SK-N-SH treated with all-trans-retinoic acid at 6 μM for 48 hours (cell line): Measurements from ENCODE around the gene PPP1R1C.

Experiments used
- ESRRG ChIP-seq: fragments of 250-450 bp; sonication (Bioruptor Pico); IDR thresholded peaks from 2 replicates; pipeline ENCODE4 v1.6.1; 2021; ENCODE audit warnings: mild to moderate bottlenecking
- OSR1 ChIP-seq: fragments of 250-450 bp; sonication (Bioruptor Pico); IDR thresholded peaks from 2 replicates; pipeline ENCODE4 v1.8.0; 2022; ENCODE audit warnings: moderate library complexity, mild to moderate bottlenecking, inconsistent platforms
- PATZ1 ChIP-seq: fragments of 250-450 bp; sonication (Bioruptor Pico); IDR thresholded peaks from 2 replicates; pipeline ENCODE4 v1.8.0; 2020; ENCODE audit warnings: mild to moderate bottlenecking, moderate library complexity, borderline replicate concordance
- RARB ChIP-seq: fragments of 250-450 bp; sonication (Bioruptor Pico); IDR thresholded peaks from 2 replicates; pipeline ENCODE4 v1.8.0; 2021; ENCODE audit warnings: mild to moderate bottlenecking, moderate library complexity
- TCF4 ChIP-seq: fragments of 250-450 bp; sonication (Bioruptor Pico); IDR thresholded peaks from 2 replicates; pipeline ENCODE4 v1.8.0; 2021; ENCODE audit warnings: mild to moderate bottlenecking, moderate library complexity, borderline replicate concordance
- ZC3H10 ChIP-seq: fragments of 250-450 bp; sonication (Bioruptor Pico); IDR thresholded peaks from 2 replicates; pipeline ENCODE4 v1.5.1; 2021; ENCODE audit warnings: mild to moderate bottlenecking, moderate library complexity
- ZNF70 ChIP-seq: fragments of 450-650 bp; formaldehyde crosslinking; IDR thresholded peaks from 2 replicates; pipeline ENCODE4 v1.5.0; 2020; ENCODE audit warnings: mild to moderate bottlenecking, moderate library complexity
- ZNF8 ChIP-seq: fragments of 450-650 bp; formaldehyde crosslinking; IDR thresholded peaks from 2 replicates; pipeline ENCODE4 v1.5.0; 2020; ENCODE audit warnings: mild to moderate bottlenecking, moderate library complexity
- TF ChIP-seq, protein P1 (sequence below): fragments of 250-450 bp; sonication (Bioruptor Pico); IDR thresholded peaks from 2 replicates; pipeline ENCODE4 v1.5.1; 2020; ENCODE audit warnings: low read depth, mild to moderate bottlenecking, moderate library complexity

GRCh38 chr2:182080493-182080892 is 94.8 kb downstream of the PPP1R1C start:
- TF ChIP-seq ZC3H10 (CRISPR knock-in tag) (no peak), OSR1 (CRISPR knock-in tag) (no peak), RARB (CRISPR knock-in tag) (no peak), ZNF70 (CRISPR knock-in tag) (no peak), PATZ1 (CRISPR knock-in tag) (no peak), ZNF8 (no peak), ESRRG (CRISPR knock-in tag) (no peak), TCF4 (CRISPR knock-in tag) (no peak)
- TF ChIP-seq, protein P1, sequence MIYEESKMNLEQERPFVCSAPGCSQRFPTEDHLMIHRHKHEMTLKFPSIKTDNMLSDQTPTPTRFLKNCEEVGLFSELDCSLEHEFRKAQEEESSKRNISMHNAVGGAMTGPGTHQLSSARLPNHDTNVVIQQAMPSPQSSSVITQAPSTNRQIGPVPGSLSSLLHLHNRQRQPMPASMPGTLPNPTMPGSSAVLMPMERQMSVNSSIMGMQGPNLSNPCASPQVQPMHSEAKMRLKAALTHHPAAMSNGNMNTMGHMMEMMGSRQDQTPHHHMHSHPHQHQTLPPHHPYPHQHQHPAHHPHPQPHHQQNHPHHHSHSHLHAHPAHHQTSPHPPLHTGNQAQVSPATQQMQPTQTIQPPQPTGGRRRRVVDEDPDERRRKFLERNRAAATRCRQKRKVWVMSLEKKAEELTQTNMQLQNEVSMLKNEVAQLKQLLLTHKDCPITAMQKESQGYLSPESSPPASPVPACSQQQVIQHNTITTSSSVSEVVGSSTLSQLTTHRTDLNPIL: no peak
